Measurements from ENCODE around the gene GJD3.

DNA sequence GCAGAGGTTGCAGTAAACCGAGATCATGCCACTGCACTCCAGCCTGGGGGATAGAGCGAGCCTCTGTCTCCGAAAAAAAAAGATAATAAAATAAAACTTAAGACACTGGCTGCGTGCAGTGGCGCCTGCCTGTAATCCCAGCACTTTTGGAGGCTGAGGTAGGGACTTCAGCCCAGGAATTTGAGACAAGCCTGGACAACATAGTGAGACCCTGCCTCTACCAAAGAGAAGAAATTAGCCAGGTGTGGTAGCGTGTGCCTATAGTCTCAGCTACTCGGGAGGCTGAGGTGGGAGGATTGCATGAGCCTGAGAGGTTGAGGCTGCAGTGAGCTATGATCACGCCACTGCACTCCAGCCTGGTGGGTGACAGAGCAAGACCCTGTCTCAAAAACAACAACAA is 28.9 kb downstream of the GJD3 start:
- TF ChIP-seq POLR2A (IDR thresholded peaks at IDR 0.05), result no peak
- TF ChIP-seq, protein P1, sequence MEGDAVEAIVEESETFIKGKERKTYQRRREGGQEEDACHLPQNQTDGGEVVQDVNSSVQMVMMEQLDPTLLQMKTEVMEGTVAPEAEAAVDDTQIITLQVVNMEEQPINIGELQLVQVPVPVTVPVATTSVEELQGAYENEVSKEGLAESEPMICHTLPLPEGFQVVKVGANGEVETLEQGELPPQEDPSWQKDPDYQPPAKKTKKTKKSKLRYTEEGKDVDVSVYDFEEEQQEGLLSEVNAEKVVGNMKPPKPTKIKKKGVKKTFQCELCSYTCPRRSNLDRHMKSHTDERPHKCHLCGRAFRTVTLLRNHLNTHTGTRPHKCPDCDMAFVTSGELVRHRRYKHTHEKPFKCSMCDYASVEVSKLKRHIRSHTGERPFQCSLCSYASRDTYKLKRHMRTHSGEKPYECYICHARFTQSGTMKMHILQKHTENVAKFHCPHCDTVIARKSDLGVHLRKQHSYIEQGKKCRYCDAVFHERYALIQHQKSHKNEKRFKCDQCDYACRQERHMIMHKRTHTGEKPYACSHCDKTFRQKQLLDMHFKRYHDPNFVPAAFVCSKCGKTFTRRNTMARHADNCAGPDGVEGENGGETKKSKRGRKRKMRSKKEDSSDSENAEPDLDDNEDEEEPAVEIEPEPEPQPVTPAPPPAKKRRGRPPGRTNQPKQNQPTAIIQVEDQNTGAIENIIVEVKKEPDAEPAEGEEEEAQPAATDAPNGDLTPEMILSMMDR (IDR thresholded peaks at IDR 0.05), result no peak

Data from thyroid gland (tissue), 4 donors.